ENCODE data around the gene SLC9A7. TPM values are rescaled to one million over a fixed set of nuclear protein-coding genes. Genes with fewer than 3 reads are reported as not detected.

Gene SLC9A7
- total RNA-seq, 1 experiment from 2014 or later = 74.3 TPM

DNA sequence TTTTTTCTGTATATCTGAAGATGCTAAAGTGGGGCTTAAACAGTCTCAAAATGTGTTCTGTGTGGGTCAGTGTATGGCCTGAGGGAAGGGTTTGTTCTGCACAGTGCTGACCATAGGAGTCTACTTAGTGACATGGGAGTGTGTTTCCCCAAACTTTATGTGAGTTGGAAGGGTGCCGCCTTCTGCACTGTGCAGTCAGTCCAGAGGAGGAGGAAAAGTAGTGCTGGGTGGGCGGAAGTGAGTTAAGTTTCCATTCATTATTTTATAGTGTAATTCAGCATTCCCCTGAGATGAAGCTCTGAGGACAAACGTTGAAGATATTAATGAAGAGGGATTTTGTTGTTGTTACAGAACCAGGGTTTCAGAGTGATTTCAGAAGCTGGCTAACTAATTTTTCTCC is 182.5 kb downstream of the SLC9A7 start:
- Histone ChIP-seq H3F3A (ENCODE audit: low read length, unreplicated experiment) (peaks cover 4% of the 10 kb centered on the region), H3K9me3 (ENCODE audit: low read length) (no peaks in the 10 kb centered on the region), H4K20me1 (ENCODE audit: low read length) (no peaks in the 10 kb centered on the region; the same call in 1 of the 2 replicates), H3K36me3 (ENCODE audit: low read depth, low read length) (peaks cover 8% of the 10 kb centered on the region; the same call in 1 of the 2 replicates), H3K4me3 (ENCODE audit: low read length) (peak overlapping the region; percentile 73), H3K4me2 (ENCODE audit: low read length) (peak overlapping the region; percentile 93), H3K9me2 (replicated peaks; ENCODE audit: low read length) (no peaks in the 10 kb centered on the region), H2AFZ (ENCODE audit: low read length) (0 out of 2 replicates have a peak overlapping the region, but pooled peaks have one; percentile 8), H3K9ac (ENCODE audit: low read length) (peak overlapping the region; percentile 60), H3K4me1 (ENCODE audit: insufficient read depth, low read length) (peaks cover 32% of the 10 kb centered on the region), H3K79me2 (ENCODE audit: low read length) (peaks cover 64% of the 10 kb centered on the region), H3K27ac (ENCODE audit: low read length) (peak overlapping the region; percentile 85), H3K27me3 (ENCODE audit: low read length) (no peaks in the 10 kb centered on the region)
- ChIA-PET CTCF (interaction anchor here (0.6 to 1.0 kb wide), 4 partner anchors 12 to 463 kb away, joined by 3 to 7 read pairs (median 4); no protein-coding TSS in a partner anchor), POLR2A (ENCODE audit: unreplicated experiment) (no interaction called here)
- intact Hi-C loops (cut with micrococcal nuclease) = loop anchor here (2.0 to 10.0 kb wide), 2 partner anchors 14 to 178 kb away; partner anchors contain the start of gene SLC9A7
- BruUV-seq (replicated peaks) = no TSS peak
- TF ChIP-seq CTCF (conservative IDR thresholded peaks at IDR 0.05; ENCODE audit: low read depth, low read length) = no peak
- no peak for TF ChIP-seq EZH2phosphoT487 (IDR thresholded peaks at IDR 0.05; ENCODE audit: borderline replicate concordance, low read length)
- no peak for TF ChIP-seq EZH2 (IDR thresholded peaks at IDR 0.05; ENCODE audit: low read length, unreplicated experiment)
- peak; percentile 30 for ATAC-seq
- DNase-seq = peak; percentile 53

DNA sequence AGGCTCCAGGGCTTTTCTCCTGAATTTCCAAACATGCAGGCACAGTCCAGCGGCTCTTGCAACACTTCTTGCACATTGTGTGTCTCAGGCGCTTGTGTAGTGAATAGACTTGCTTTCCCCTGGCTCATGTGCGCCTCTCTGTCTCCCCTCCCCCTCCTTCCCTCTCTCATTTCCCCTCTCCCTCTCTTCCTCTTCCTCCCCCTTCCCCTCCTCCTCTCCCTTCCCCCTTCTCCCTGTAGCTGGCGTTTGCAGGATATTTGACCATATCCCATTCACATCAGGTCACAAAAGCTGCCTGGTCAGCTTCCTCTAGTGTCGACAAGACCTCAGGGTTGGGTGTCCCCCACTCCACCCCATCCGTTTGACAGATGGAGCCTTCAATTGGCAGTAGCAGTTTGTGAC is 182.9 kb downstream of the SLC9A7 start:
- no TSS peak for BruUV-seq (replicated peaks)
- CTCF ChIA-PET = interaction anchor here (0.6 to 1.0 kb wide), 3 partner anchors 12 to 66 kb away, joined by 3 to 7 read pairs (median 4); no protein-coding TSS in a partner anchor
- Histone ChIP-seq H3K27ac (ENCODE audit: low read length) (peak overlapping the region; percentile 85), H3K4me3 (ENCODE audit: low read length) (peak overlapping the region; percentile 73), H2AFZ (ENCODE audit: low read length) (0 out of 2 replicates have a peak overlapping the region, but pooled peaks have one; percentile 8), H4K20me1 (ENCODE audit: low read length) (no peaks in the 10 kb centered on the region; the same call in 1 of the 2 replicates), H3K79me2 (ENCODE audit: low read length) (peaks cover 64% of the 10 kb centered on the region), H3K9ac (ENCODE audit: low read length) (peak overlapping the region; percentile 60), H3K9me3 (ENCODE audit: low read length) (no peaks in the 10 kb centered on the region), H3K4me1 (ENCODE audit: insufficient read depth, low read length) (peaks cover 32% of the 10 kb centered on the region), H3K4me2 (ENCODE audit: low read length) (peak overlapping the region; percentile 93), H3K36me3 (ENCODE audit: low read depth, low read length) (peaks cover 8% of the 10 kb centered on the region; the same call in 1 of the 2 replicates), H3F3A (ENCODE audit: low read length, unreplicated experiment) (peaks cover 4% of the 10 kb centered on the region), H3K9me2 (replicated peaks; ENCODE audit: low read length) (no peaks in the 10 kb centered on the region), H3K27me3 (ENCODE audit: low read length) (no peaks in the 10 kb centered on the region)
- POLR2A ChIA-PET (ENCODE audit: unreplicated experiment) = no interaction called here
- no peak for ATAC-seq
- no peak for TF ChIP-seq EZH2phosphoT487 (IDR thresholded peaks at IDR 0.05; ENCODE audit: borderline replicate concordance, low read length)
- TF ChIP-seq EZH2 (IDR thresholded peaks at IDR 0.05; ENCODE audit: low read length, unreplicated experiment) = no peak
- no peak for TF ChIP-seq CTCF (conservative IDR thresholded peaks at IDR 0.05; ENCODE audit: low read depth, low read length)
- intact Hi-C loops (cut with micrococcal nuclease) = loop anchor here (2.0 to 10.0 kb wide), 2 partner anchors 15 to 179 kb away; partner anchors contain the start of gene SLC9A7
- peak; percentile 32 for DNase-seq

GRCh38 chrX:46575586-46575985 is 183.3 kb downstream of the SLC9A7 start:
- Histone ChIP-seq H3K79me2 (ENCODE audit: low read length) (peaks cover 62% of the 10 kb centered on the region), H3K36me3 (ENCODE audit: low read depth, low read length) (peaks cover 8% of the 10 kb centered on the region; the same call in 1 of the 2 replicates), H3K27ac (ENCODE audit: low read length) (peak overlapping the region; percentile 85), H3K9me2 (replicated peaks; ENCODE audit: low read length) (no peaks in the 10 kb centered on the region), H3F3A (ENCODE audit: low read length, unreplicated experiment) (peaks cover 4% of the 10 kb centered on the region), H2AFZ (ENCODE audit: low read length) (no peak overlapping the region), H3K4me1 (ENCODE audit: insufficient read depth, low read length) (peaks cover 32% of the 10 kb centered on the region), H3K9me3 (ENCODE audit: low read length) (no peaks in the 10 kb centered on the region), H4K20me1 (ENCODE audit: low read length) (no peaks in the 10 kb centered on the region; the same call in 1 of the 2 replicates), H3K9ac (ENCODE audit: low read length) (peak overlapping the region; percentile 60), H3K4me2 (ENCODE audit: low read length) (peak overlapping the region; percentile 93), H3K27me3 (ENCODE audit: low read length) (no peaks in the 10 kb centered on the region), H3K4me3 (ENCODE audit: low read length) (peak overlapping the region; percentile 73)
- DNase-seq (peak; percentile 26), ATAC-seq (no peak)
- no peak for TF ChIP-seq EZH2phosphoT487 (IDR thresholded peaks at IDR 0.05; ENCODE audit: borderline replicate concordance, low read length)
- TF ChIP-seq EZH2 (IDR thresholded peaks at IDR 0.05; ENCODE audit: low read length, unreplicated experiment) = no peak
- TF ChIP-seq CTCF (conservative IDR thresholded peaks at IDR 0.05; ENCODE audit: low read depth, low read length) = no peak
- POLR2A ChIA-PET (ENCODE audit: unreplicated experiment) = no interaction called here
- no TSS peak for BruUV-seq (replicated peaks)
- CTCF ChIA-PET = no interaction called here
- intact Hi-C loops (cut with micrococcal nuclease) = loop anchor here (10.0 kb wide), 1 partner anchor 179 kb away; the partner anchor contains the start of gene SLC9A7

All from PC-3 (cell line).